HG03457 (cell line): ENCODE results near the gene PSD2.

Source experiments
- ATAC-seq: cut with Tn5 transposase; IDR thresholded peaks from one replicate; pipeline ENCODE4 v1.9.1; 2021; ENCODE audit warnings: moderate number of reproducible peaks; ENCODE audit not compliant: unreplicated experiment

Gene PSD2

DNA sequence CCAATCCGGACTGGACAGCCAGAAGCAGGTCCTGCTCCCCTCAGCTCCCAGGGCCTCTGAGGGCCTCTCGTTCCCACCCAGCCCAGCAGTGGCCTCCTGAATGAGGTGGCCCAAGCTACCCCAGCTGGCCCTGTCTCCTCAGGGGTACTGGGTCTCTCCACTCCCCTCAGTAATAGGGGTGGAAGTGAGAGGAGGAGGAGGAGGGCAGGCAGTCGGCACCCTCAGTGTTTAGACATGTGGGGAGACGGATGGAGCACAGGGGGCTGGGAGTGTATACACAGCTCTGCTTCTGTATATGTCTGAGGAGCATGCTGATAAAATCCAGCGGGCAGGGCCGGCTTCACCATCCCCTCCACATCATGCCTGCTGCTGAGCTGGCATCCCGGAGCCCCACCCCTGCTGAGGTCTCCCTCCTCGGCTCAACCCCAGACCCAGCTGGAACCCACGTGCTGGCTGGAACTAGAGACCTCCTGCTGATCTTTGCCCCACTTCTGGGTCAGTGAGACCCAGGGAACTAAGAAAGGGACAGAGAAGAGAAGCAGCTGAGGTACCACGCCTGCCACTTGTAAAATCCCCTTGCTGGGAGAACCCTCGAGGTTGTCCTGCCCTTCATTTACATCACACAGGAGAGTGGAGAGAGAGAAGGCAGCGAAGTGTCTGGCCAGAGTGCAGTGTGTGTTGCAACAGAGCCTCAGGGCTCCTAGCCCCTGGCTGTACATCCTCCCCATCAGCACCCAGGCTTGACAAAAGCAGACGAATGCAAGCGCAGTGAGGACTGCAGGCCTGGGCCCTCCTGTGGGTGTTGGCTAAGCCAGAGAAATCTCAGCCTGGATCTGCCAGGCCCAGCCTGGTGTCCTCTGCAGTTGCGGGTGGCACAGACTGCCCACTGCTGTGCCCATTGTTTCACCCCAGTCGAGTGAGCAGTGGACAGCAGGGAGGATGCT, 77.5 kb downstream of the PSD2 start:
- no peak for ATAC-seq

DNA sequence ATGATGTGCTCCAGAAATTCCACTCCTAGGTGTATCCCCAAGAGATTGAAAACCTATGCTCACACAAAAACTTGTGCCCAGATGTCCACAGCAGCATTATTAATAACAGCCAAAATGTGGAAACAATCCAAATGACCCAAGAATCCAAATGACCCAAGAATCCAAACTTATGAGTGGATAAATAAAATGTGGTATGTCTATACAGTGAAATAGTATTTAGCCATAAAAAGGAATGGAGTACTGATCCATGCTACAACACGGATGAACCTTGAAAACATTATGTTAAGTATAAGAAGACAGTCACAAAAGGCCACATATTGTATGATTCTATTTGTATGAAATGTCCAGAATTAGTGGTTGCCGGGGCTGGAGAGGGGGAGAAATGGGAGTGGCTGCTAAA, 80.3 kb downstream of the PSD2 start:
- ATAC-seq, result no peak

DNA sequence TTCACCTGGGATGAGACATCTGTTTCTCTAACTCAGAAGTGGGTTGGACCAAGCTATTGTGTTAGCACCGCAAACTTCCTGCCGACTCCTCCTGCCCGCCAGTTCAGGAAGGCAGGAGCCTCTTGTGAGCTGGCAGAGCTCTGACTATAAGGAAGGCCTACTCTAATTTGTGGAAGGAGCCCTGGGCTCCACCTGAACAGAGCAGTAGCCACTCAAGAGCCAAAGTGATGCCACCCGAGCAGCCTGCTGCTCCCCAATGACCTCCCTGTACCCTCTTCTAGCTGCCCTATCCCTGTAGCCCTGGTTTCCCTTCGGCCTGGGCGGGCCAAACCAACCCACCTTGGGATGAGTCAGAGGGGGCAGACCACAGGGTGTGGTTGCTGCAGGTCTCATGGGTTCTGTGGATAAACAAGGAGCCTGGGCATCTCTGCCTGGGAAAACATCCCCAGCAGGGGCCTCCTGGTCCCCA, 81.6 kb downstream of the PSD2 start:
- ATAC-seq, result no peak

DNA sequence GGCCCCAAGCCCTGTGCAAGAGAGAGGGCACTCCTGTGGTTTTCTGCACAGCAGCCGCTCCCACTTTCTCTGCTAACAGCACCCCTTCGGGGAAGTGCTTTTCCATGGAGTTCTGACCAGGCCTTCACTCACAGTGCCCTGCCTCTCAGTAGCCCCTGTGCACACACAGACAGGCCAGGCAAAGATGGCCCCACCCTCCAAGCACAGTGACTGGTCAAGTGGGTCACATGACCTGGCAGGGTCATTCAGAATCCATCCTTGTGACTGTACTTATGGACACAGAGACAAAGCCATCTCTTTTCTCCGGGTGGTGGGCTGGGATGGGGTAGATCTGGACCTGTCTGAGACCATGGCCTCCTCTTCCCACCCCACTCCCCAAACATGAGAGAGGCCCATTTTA, 82.5 kb downstream of the PSD2 start:
- ATAC-seq, result no peak

DNA sequence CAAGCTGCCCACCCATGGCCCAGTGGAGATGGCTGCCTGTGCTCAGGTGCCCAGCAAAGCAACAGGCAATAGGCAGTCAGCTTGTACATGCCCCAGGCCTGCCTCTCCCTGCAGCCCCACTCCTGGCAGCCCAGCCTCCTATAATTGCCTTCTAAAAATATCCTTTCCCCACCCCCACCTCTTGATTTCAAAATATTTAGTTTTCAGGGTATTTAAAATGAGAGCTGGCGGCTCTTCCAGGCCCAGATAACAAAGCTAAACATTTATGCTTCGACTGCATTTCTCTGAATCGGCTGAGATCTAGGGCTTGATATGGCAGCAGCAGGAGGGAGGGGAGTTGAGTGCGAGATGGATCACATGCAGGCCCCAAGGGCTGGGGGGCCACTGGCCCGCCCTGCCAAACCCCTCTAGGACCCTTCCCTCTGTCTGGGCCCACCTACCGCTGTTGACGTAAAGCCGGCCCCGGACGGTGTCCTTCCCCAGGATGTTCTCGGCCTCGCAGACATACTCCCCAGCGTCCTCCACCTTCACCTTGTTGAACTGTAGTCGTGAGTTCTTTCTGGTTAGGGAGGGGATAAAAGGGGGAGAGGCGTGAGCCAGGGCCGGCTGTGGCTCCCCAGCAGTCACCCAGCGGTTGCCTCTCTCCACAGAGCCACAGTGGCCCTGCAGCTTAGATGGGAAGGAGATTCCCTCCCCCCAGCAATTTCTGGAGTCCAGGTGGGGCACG, 85.0 kb downstream of the PSD2 start:
- no peak for ATAC-seq

DNA sequence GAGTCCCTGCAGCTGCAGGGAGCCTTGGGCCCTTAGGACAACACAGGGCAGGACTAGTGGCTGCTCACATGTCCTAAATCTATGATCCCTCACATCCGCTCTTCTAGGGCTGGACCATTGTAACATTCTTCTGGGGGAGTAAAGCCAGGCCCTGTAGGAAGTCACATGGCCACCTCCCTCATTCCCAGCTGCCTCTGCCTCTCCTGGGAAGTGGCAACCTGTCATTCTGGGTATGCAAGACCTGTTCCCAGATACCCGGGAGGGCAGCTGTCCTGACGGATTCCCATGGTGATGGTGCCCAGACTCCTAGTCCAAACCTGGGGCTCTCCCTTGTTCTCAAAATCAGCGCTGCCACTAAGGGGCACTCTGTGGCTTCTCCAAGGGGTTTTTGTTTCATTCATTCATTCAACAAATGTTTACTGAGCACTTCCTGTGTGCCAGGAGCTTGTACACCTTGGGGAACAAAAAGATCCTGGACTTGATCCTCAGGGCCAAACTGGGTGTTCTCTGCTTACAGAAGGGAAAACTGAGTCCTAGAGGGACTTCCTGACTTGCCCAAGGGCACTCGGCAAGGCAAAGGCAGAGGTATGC, 85.6 kb downstream of the PSD2 start:
- ATAC-seq, result no peak

DNA sequence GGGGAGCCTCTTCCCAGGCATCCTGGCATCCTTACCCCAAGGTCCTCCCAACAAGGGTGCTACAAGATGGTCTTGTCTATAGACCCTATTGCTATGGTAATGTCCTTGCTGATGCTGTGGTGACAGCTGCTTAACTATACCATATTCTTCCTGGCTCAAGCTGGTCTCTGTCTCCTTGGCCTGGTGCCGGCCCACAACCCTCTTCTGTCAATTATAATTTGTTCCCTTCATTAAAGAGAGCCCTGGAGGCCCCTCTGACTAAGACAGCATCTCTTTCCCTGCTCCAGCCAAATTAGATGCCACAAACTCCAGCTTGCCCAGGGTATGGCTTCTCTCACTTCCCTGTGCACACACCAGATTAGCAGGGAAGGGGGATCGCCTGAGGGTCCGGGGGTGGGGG, 86.7 kb downstream of the PSD2 start:
- ATAC-seq, result no peak

DNA sequence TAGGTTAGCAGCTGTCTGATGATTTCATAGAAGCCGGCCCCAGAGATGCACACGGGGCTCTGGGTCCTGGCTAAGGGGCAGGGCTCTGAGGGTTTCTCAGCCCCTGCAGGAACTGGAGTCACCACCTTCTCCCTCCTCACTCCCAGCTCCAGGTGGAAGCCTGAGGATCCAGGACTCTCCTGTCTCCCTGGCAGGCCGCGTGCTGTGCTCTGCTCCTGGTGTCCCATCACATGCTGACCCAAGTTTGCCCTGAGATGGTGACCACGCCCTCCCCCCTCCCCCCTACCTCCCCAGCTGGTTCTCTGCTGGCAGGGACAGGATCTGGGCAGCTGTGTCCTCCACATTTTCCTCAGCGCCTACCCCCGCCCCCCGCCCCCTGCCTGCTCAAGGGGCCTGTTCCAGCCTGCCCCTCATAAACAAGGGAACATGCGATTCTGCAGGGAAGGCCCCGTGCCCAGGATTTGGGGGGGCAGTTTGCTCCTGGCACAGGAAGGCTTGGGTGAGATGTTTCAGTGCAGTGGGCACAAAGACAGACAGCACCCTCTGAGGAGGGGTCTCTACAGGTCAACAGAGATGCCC, 87.4 kb downstream of the PSD2 start:
- ATAC-seq, result no peak

DNA sequence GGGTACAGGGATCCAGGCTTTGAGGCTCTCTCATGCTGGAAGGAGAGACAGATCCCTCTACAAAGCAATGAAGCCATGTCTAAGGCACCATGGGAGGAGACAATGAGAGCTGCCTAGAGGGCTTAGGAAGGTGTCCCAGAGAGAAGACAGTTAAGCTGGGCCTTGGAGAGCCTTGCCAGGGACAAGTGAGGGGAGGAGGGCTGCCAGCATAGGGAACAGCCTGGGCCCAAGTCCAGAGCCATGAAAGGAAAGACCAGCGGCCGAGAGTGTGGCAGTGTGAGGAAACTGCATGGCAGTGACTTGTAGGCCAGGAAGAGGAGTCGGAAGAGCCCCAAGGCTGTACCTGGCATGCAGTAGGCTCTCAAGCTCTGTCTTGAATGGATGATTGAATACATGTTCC, 88.5 kb downstream of the PSD2 start:
- no peak for ATAC-seq

DNA sequence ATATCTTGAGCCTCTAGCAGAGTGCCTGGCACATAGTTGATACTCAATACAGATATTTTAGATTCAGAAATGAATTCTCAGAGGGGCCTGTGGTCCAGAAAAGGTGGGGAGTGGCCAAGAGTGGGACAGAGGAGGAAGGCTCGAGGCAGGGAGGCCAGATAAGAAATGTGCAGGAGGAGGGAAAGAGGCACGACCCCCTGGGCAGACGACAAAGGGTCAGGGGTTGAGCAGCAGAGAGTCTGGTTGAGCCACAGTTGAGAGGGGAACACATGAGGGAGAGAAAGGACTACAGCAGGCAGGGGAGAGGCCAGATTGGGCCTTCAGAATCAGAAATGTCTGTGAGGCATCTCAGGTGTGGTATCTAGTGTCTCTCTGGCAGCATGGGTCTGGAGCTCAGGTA, 89.1 kb downstream of the PSD2 start:
- ATAC-seq, result no peak

DNA sequence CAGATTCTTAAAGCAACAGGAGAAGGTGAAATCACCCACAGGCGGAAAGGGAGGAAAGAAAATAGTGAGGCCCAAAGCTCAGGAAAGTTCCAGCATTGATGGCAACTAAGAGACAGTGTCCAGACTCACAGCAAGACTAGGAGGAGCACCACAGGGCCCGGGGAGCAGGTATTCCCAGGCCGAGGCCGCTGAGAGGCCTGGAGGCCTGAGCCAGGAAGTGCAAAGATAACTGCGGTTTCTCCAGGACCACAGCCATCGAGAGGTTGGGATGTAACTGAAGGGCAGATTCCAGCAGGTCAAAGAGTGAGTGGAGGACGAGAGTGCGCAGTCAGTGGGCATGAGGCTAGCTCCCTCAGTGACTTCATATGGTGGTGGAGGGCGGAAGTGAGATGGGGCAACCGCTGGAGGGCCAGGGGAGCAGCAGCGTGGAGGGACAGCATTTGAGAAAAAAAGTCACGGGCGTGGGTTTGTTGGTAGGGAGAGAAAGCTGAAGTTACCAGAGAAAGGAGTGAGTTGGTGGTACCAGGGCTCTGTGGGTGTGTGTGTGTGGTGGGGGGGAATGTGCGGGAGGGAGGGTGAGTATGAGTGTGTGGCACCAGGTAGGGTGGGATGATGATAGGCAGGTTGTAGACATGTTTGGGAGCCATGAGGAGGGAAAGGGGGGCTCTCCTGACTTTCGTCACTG, 89.7 kb downstream of the PSD2 start:
- ATAC-seq, result no peak

DNA sequence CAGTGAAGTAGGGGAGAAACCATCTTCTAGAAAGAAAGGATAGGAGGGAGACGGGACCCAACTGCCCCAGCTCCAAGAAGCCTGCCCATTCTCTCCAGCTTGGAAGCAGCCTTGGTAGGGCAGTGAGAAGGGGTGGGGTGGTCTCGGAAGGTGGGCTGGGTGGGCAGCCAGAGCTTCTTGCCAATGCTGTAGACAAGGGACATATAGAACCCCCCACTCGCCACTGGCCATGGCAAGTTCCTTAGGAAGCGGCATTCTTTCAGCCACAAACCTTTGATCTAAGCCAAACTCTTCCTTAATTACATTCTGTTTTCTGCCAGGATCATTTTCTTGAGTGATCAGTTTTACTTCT, 90.2 kb downstream of the PSD2 start:
- no peak for ATAC-seq

DNA sequence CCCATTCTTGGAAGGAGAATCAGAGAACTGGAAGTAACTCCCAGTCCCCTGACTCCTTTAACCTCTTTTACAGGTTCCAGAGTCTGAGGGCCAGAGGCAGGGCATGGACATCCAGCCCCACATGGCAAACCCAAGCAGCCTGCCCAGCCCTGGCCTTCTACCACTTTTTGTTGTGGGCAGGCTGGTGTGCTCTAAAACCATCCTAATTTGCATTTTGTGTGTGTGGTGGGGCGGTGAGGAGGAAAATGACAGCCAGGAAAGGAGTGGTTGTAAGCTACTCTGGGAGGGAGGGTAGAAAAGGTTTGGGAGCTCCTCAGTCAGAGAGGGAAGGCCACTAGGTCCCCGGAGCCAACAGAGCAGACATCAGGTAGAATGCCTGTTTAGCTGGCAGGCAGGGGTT, 90.6 kb downstream of the PSD2 start:
- ATAC-seq, result no peak

DNA sequence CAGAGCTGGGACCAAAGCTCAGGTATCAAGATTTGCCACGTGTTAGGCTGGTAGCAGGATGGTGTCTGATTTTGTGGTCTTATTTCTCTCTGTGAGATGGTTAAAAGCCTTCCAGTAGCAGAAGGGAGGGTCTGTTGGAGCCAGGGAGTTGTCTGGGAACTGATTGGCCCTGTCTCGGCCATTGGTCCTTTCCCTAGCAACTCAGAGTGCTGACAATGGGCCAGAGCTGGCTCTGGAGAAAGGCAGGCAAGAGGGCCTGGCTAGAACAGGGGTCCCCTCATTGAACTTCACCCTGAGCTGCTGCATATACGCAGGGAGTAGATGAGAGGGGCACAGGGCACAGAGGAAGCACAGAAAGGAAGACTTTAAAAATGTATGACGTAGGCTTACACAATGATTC, 92.8 kb downstream of the PSD2 start:
- no peak for ATAC-seq

DNA sequence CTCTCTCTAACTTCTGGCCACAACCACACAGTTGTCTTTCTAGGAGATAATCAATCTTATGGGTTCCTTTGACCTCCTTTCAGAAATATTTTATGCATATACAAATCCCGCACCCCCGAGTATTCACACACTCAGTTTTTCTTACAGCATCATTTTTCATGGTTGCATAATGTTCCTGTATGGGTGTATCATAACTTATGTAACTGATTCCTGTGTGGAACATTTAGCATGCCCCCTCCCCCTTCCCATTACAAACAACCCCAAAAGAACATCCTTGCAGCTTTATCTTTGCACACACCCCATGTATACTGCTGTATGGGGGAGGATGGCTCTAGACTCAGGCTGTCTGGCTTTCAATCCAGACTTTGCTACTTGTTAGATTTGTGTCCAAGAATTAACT, 93.8 kb downstream of the PSD2 start:
- no peak for ATAC-seq

DNA sequence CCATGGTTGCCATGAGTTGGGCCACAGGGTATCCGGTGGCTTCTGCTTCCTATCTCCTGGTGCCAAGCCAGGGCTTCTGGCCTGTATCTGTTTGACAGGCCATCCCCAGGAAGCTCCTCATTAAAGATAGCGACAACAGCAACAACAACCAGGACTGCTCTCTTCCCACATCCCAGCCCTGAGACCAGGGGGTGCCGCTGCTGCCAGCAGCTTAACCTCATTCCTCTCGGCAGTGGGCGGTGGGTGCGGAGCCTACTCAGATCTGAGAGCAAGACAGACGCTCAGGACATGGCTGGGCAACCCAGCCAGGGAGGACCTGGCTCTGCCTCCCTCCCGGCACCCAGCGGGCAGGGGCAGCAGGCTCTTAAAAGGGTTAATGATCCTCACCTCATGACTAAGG, 98.3 kb downstream of the PSD2 start:
- no peak for ATAC-seq
